ENCODE results near the gene ZNF579. TPM values are rescaled to one million over a fixed set of nuclear protein-coding genes. Genes with fewer than 3 reads are reported as not detected.

ZNF579 gene
- total and polyA plus RNA-seq, 2 donors (not counting 3 experiments of a cell fraction or from before 2014, with no cell fraction given) = 11.6 to 15.7 TPM

DNA sequence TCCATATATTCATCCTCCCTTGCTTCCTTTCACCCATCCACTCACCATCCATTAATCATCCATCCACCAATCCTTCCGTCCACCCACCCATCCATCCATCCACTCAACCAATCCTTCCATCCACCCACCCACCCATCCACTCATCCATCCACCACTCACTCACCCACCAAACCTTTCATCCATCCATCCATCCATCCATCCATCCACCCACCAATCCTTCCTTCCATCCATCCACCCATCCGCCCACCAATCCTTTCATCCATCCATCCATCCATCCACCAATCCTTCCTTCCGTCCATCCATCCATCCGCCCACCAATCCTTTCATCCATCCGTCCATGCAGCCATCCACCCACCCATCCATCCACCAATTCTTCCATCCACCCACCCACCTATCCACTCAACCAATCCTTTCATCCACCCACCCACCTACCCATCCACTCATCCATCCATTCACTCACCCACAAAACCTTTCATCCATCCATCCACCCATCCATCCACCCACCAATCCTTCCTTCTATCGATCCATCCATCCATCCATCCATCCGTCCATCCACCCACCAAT is 38.3 kb downstream of the ZNF579 start:
- H3K27ac ChIP-seq (ENCODE audit: insufficient read depth, low read depth, low read length) = no peak overlapping the region
- CTCF ChIA-PET = interaction anchor here (1.3 kb wide), 1 partner anchor 75 kb away, joined by 3 read pairs; no protein-coding TSS in a partner anchor

More for the DNA sequence above, 38.3 kb downstream of the ZNF579 start:
- BruUV-seq (replicated peaks) = no TSS peak
- dilution Hi-C loops (cut with MboI; ENCODE audit: extremely low pct_ligation_motif_present, low sequenced_read_pairs) (no loop called here), intact Hi-C loops (cut with micrococcal nuclease) (no loop called here)
- Histone ChIP-seq H3K4me2 (ENCODE audit: insufficient read depth, low read length) (no peak overlapping the region), H3K9me1 (replicated peaks; ENCODE audit: control insufficient read depth, extremely low read depth, insufficient read depth, low read length) (no peaks in the 10 kb centered on the region), H2AFZ (ENCODE audit: low read depth, low read length) (no peak overlapping the region), H4K20me1 (replicated peaks; ENCODE audit: control insufficient read depth, extremely low read depth, insufficient read depth, low read length) (no peaks in the 10 kb centered on the region), H3K36me3 (ENCODE audit: control insufficient read depth in 2 of 2, extremely low read depth in 1 of 2, insufficient read depth in 2 of 2, low read length in 2 of 2) (no peaks in the 10 kb centered on the region), H3K4me3 (replicated peaks in 1 of 3; ENCODE audit: insufficient read depth in 1 of 3, low read depth in 1 of 3, low read length in 3 of 3) (no peak overlapping the region), H3K9ac (replicated peaks; ENCODE audit: extremely low read depth, insufficient read depth, low read length) (no peak overlapping the region), H3K4me1 (ENCODE audit: control insufficient read depth, extremely low read depth, insufficient read depth, low read length) (peaks cover 12% of the 10 kb centered on the region), H3K27me3 (ENCODE audit: control insufficient read depth in 2 of 2, insufficient read depth in 2 of 2, low read length in 2 of 2) (no peaks in the 10 kb centered on the region), H3K9me3 (replicated peaks; ENCODE audit: control insufficient read depth, insufficient read depth, low read length) (no peaks in the 10 kb centered on the region), H3K79me2 (ENCODE audit: control insufficient read depth, insufficient read depth, low read length) (no peaks in the 10 kb centered on the region)
- POLR2A ChIA-PET = no interaction called here
- FAIRE-seq (no peak), DNase-seq (ENCODE audit: low read depth, low spot score) (no peak)
- no peak for TF ChIP-seq FOS (IDR thresholded peaks at IDR 0.05; ENCODE audit: borderline replicate concordance, insufficient read depth, low read length)
- TF ChIP-seq EZH2 (IDR thresholded peaks at IDR 0.05; ENCODE audit: borderline replicate concordance, low read depth, low read length, severe bottlenecking) = no peak
- TF ChIP-seq JUN (IDR thresholded peaks at IDR 0.05; ENCODE audit: borderline replicate concordance, insufficient read depth, insufficient read length, low read depth) = no peak
- TF ChIP-seq POLR2AphosphoS5 (IDR thresholded peaks at IDR 0.05; ENCODE audit: insufficient read depth, low read depth, low read length) = no peak
- TF ChIP-seq, protein P1, sequence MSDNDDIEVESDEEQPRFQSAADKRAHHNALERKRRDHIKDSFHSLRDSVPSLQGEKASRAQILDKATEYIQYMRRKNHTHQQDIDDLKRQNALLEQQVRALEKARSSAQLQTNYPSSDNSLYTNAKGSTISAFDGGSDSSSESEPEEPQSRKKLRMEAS (IDR thresholded peaks at IDR 0.05; ENCODE audit: insufficient read depth, insufficient read length) = no peak
- no peak for TF ChIP-seq MYC (IDR thresholded peaks at IDR 0.05; ENCODE audit: low read depth, low read length)
- TF ChIP-seq CTCF (IDR thresholded peaks at IDR 0.05; ENCODE audit: extremely low read depth in 1 of 2, insufficient read depth in 1 of 2, low read depth in 1 of 2, low read length in 2 of 2) = no peak
- TF ChIP-seq POLR2A (IDR thresholded peaks at IDR 0.05; ENCODE audit: low read depth, low read length) = no peak
- TF ChIP-seq GATA2 (IDR thresholded peaks at IDR 0.05; ENCODE audit: insufficient read depth, insufficient read length, low read depth, low read length) = no peak
